ENCODE measurements around the gene VAV2.
"Not testable (repeated sequence)": the region's sequence is repeated elsewhere in the genome, so short reads cannot be mapped to it uniquely, and the experiment has no call there.

Gene VAV2

DNA sequence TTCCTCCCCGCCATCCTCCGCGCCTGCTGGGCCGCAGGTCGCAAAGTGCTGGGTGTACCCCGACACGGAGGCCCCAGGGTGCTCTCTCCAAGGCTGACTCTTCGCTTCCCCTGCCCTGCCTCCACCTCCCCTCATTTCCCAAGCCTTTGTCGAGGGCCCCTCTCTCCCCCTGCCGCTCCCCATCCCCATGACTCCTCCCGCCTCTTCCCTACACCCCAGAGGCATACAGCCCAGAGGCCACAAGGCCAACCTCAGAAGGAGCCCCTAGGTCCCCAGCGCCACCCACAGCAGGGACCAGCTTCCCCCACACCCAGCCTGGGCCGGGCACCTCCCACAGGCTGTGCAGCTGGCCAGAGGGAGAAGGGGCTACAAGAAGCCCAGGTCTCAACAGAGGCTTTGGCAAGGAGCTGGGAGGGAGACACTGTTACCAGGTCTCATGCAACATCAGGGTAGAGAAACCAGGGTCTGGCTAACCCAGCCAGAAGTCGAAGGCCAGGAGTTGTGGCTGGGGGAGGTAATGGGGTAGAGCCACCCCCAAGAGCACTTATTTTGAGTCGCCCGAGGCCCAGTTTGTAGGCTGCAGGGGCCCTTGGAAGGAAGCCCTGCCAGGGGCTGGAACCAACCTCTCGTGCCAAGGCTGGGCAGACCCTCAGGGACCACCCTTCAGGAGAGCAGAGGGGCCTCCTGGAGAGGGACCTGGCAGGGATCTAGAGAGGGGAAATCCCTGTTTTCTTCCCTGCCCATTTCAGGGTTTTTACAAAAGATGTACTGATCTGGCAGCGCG lies 229.4 kb downstream of the VAV2 start:
- no peak for DNase-seq (ENCODE audit: low read depth in 1 of 2, low spot score in 1 of 2)
- TF ChIP-seq JUND (IDR thresholded peaks at IDR 0.05; ENCODE audit: low read depth), result no peak
- in situ Hi-C loops (cut with HindIII; ENCODE audit: low pct_unique_long_range_greater_than_20kb, low sequenced_read_pairs), result no loop called here

DNA sequence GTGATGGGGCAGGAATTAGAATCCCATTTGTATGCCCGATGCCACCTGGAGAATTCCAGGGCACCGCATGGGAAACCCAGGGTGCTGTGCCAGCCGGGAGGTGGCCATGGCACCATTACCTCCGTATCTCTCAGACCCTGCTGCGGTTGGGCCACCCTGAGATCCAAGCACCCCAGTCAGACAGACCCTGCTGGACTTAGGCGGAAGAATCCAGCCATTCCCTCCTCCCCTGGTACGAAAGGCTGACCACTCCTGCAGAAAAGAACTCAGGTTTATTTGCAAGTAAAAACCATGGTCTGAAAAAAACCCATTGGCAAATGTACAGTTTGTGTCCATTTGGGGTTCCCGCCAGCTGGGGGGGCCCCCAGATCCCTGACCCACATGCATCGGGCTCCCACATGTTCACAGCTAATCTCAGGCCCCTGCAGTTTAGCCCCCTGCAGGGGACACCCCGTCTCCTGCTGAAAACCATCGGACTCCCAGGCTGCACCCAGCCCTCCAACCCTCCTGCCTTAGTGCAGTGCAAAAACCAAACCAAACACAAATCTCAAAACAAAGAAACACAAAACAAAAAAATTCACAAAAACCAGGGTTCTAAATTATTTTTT lies 230.4 kb downstream of the VAV2 start:
- in situ Hi-C loops (cut with HindIII; ENCODE audit: low pct_unique_long_range_greater_than_20kb, low sequenced_read_pairs), result no loop called here
- no peak for DNase-seq (ENCODE audit: low read depth in 1 of 2, low spot score in 1 of 2)
- no peak for TF ChIP-seq JUND (IDR thresholded peaks at IDR 0.05; ENCODE audit: low read depth)

DNA sequence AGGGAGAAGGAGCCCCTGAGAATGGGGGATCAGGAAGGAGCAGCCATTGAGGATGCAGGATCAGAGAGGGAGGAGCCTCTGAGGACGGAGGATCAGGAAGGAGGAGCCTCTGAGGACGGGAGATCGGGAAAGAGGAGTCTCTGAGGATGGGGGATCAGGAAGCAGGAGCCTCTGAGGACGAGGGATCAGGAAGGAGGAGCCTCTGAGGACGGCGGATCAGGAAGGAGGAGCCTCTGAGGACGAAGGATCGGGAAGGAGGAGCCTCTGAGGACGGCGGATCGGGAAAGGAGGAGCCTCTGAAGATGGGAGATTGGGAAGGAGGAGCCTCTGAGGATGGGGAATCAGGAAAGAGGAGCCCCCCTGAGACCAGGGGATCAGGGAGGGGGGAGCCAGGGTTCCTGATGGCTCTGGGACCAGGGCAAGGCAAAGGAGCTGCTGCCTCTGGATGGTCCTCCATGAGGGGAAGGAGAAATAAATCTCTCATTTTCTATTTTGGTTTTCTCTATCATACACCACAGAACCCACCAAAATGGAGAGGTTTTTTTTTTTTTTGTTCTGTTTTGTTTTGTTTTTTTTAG lies 231.3 kb downstream of the VAV2 start:
- no peak for TF ChIP-seq JUND (IDR thresholded peaks at IDR 0.05; ENCODE audit: low read depth)
- in situ Hi-C loops (cut with HindIII; ENCODE audit: low pct_unique_long_range_greater_than_20kb, low sequenced_read_pairs), result no loop called here
- no peak for DNase-seq (ENCODE audit: low read depth in 1 of 2, low spot score in 1 of 2)

DNA sequence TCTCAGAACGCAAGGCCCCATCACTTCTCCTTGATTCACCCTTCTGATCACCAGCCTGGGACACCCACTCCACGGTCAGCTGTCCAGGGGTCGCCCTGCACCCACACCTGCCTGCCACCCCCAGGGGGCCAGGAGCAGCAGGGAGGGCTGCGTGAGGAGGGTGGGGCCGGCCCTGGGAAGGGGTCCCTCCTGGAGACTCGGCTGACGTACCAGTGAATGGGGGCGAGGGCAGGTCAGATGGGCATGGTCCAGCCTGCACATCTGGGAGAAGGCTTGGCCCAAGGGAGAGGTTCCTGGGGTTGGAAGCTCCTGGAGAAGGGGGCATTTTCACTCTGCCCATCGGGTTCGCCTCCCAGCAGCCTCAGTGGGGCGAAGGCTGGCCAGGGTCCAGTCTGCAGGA lies 232.2 kb downstream of the VAV2 start:
- TF ChIP-seq JUND (IDR thresholded peaks at IDR 0.05; ENCODE audit: low read depth), result no peak
- no peak for DNase-seq (ENCODE audit: low read depth in 1 of 2, low spot score in 1 of 2)
- in situ Hi-C loops (cut with HindIII; ENCODE audit: low pct_unique_long_range_greater_than_20kb, low sequenced_read_pairs), result no loop called here

DNA sequence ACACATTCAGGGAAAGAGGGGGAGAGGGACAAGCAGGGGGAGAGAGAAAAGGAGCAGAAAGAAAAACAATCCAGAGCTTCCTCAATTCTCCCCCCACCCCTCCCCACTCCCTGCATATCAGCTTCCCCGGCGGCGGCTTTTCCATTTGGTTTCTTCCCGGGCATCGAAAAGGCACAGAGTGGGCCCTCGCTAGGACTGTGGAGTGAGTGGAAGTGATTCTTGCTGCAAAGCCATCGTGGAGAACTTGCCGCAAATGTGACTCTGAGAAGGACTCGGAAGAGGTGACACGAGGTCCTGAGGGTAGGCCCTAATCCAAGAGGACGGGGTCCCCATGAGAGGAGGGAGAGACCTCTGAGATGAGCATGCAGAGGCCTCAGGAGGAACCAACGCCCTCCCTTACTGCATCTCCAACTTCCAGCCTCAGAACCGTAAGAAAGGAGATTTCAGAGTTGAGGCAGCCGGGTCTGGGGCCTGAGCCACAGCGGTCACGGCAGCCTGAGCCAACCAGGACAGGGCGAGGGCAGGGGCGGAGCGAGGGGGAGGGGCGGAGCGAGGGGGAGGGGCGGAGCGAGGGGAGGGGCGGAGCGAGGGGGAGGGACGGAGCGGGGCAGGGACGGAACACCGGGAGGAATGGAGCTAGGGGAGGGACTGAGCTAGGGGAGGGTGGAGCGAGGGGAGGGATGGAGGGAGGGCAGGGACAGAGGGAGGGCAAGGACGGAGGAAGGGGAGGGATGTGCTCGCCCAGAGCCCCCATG lies 232.8 kb downstream of the VAV2 start:
- in situ Hi-C loops (cut with HindIII; ENCODE audit: low pct_unique_long_range_greater_than_20kb, low sequenced_read_pairs), result no loop called here
- peak; percentile 53 to 75 for DNase-seq (ENCODE audit: low read depth in 1 of 2, low spot score in 1 of 2)
- no peak for TF ChIP-seq JUND (IDR thresholded peaks at IDR 0.05; ENCODE audit: low read depth)

DNA sequence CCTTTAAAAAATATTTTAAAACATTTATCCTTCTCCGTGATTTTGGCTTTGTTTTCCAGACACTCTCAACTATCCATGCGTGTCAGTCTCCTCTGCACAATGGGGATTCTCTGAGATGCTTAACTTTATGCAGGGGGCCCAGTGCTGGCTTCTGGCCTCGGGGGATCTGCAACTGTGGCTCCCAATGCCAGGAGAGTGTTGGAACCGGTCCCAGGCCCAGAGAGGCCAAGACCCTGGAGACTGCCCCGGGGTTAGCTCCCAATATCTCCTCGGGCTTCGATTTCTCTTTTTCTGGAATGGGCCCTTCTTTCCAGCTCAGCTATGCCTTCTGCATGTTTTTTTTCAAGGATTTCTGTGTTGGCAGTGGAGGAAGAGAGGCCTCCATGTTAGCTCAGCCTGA lies 233.9 kb downstream of the VAV2 start:
- no peak for DNase-seq (ENCODE audit: low read depth in 1 of 2, low spot score in 1 of 2)
- in situ Hi-C loops (cut with HindIII; ENCODE audit: low pct_unique_long_range_greater_than_20kb, low sequenced_read_pairs), result no loop called here
- no peak for TF ChIP-seq JUND (IDR thresholded peaks at IDR 0.05; ENCODE audit: low read depth)

DNA sequence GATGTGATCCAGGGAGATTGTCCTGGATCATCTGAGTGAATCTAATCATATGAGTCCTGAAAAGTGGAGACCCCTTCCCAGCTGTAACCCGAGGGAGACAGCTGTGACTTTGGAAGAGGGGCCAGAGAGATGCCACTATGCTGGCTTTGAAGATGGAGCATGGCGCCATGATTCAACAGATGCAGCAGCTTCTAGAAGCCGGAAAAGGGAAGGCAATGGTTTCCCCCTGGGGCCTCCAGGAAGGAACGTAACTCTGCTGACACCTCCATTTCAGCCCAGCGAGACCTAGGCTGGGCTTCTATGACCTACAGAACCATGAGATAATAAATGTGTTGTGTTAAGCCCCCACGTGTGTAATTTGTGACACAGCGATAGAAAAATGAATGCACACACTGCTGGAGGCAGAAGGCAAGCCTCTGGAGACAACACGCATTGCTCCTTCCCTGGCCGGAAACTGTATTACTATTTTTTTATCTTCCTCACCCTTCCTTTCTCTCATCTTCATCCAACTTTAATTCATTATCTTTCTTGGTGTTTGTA lies 237.4 kb downstream of the VAV2 start:
- in situ Hi-C loops (cut with HindIII; ENCODE audit: low pct_unique_long_range_greater_than_20kb, low sequenced_read_pairs), result no loop called here
- no peak for DNase-seq (ENCODE audit: low read depth in 1 of 2, low spot score in 1 of 2)
- TF ChIP-seq JUND (IDR thresholded peaks at IDR 0.05; ENCODE audit: low read depth), result no peak

DNA sequence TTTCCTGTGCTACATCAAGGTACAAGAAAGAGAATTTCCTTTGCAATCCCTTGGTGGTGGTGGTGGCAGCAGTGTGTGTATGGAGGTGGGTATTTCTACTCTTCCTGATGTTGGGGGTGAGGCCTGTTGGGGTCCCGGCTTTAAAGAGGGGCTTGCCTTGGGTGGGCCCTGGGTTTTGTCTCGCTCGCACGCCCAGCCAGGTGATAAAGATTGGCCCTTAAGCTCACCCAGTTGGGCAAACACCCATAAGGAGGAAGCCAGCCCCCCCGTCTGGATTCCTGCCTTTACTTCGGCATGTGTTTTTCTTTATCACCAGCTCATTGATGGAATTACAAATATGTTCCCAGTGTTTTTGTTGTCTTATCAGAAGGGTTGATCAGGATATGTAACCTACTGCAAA lies 237.9 kb downstream of the VAV2 start:
- DNase-seq (ENCODE audit: low read depth in 1 of 2, low spot score in 1 of 2), result no peak
- in situ Hi-C loops (cut with HindIII; ENCODE audit: low pct_unique_long_range_greater_than_20kb, low sequenced_read_pairs), result no loop called here
- no peak for TF ChIP-seq JUND (IDR thresholded peaks at IDR 0.05; ENCODE audit: low read depth)

DNA sequence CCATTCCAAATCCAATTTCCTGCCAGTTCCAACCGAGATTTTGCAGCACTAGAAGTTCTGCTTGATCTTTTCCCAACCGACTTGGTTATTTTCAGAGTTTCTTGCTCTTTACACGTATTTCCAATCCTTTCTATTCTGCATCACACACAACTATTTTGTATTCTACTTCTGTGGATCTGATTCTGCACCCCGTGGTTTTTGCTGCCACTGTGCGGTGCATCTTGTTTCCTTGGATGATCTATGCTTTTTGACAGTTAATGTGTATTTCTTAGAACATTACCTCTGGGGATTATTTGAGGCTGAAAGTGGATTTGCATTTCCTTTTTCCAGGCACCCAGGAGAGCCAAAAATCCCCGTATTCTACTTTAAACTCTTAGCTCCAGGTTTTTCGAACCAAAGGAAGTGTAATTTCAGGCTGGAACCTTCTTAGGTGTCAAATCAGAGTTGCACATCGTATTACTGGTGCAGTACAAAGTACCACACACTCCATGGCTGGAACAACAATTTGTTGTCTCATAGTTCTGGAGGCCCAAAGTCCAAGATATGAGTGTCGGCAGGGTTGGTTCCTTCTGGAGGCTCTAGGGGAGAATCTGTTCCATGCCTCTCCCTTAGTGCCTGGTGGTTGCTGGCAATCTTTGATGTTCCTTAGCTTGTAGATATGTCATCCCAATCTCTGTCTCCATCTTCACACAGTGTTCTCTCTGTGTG lies 239.2 kb downstream of the VAV2 start:
- in situ Hi-C loops (cut with HindIII; ENCODE audit: low pct_unique_long_range_greater_than_20kb, low sequenced_read_pairs), result no loop called here
- no peak for DNase-seq (ENCODE audit: low read depth in 1 of 2, low spot score in 1 of 2)
- TF ChIP-seq JUND (IDR thresholded peaks at IDR 0.05; ENCODE audit: low read depth), result no peak

DNA sequence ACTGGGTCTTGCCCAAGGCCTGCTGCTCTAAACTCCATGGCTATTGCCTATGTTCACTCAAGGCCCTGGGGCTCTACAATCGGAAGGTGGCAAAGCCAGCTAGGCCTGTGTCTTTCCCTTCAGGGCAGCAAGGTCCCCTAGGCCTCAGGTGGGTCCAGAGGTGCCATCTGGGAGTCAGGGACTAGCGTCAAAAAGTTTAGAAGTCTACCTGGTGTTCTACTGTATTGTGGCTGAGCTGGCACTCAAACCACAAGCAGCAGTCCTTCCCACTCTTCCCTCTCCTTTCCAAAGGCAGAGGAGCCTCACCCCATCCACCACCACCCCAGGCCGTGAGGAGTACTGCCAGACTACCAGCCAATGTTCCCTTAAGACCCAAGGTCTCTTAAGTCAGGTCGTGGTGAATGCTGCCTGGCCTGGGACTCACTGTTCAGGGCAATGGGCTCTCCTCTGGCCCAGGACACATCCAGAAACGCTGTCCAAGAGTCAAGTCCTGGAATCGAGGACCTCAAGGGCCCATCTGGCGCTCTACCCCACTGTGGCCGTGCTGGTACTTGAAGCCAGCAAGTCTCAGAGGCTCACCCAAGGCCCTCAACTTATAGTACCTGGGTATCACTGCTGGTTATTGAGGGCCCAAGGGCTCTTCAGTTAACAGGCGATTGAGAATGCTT lies 241.0 kb downstream of the VAV2 start:
- no peak for TF ChIP-seq JUND (IDR thresholded peaks at IDR 0.05; ENCODE audit: low read depth)
- in situ Hi-C loops (cut with HindIII; ENCODE audit: low pct_unique_long_range_greater_than_20kb, low sequenced_read_pairs), result no loop called here
- DNase-seq (ENCODE audit: low read depth in 1 of 2, low spot score in 1 of 2), result no peak

DNA sequence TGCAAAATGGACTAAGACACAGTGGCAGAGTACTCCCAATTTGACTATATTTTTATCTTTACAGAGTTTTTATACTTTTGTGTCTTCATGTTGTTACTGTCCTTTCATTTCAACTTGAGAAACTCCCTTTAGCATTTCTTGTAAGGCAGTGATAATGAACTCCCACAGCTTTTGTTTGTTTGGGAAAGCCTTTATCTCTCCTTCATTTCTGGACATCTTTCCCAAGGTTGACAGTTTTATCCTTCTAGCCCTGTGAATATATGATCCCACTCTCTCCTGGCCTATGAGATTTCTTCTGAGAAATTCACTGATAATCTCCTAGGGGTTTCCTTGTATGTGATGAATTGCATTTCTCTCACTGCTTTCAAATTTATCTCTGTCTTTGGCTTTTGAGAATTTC lies 244.8 kb downstream of the VAV2 start:
- in situ Hi-C loops (cut with HindIII; ENCODE audit: low pct_unique_long_range_greater_than_20kb, low sequenced_read_pairs), result no loop called here
- DNase-seq (ENCODE audit: low read depth in 1 of 2, low spot score in 1 of 2), result no peak
- no peak for TF ChIP-seq JUND (IDR thresholded peaks at IDR 0.05; ENCODE audit: low read depth)

DNA sequence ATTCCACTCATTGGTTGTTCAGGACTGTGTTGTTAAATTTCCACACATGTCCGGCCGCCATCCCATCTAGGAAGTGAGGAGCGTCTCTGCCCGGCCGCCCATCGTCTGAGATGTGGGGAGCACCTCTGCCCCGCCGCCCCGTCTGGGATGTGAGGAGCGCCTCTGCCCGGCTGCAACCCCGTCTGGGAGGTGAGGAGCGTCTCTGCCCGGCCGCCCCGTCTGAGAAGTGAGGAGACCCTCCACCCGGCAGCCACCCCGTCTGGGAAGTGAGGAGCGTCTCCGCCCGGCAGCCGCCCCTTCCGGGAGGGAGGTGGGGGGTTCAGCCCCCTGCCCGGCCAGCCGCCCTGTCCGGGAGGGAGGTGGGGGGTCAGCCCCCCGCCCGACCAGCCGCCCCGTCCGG lies 247.6 kb downstream of the VAV2 start:
- DNase-seq (ENCODE audit: low read depth in 1 of 2, low spot score in 1 of 2); in situ Hi-C loops (cut with HindIII; ENCODE audit: low pct_unique_long_range_greater_than_20kb, low sequenced_read_pairs): not testable (repeated sequence)
